LNCaP clone FGC (cell line): Measurements from ENCODE around the gene CDK5RAP2.

Experiments used
- DNase-seq: peaks from one replicate; pipeline ENCODE4 v3.0.0-alpha.2; 2011; ENCODE audit warnings: low read depth
- H3K4me3 ChIP-seq: 2 replicates; pipeline ENCODE4 v1.5.1; 2011; ENCODE audit warnings: mild to moderate bottlenecking, low read depth, low read length, control low read depth
- CTCF ChIP-seq: IDR thresholded peaks from 2 replicates; pipeline ENCODE4 v1.5.1; 2012; ENCODE audit warnings: mild to moderate bottlenecking; ENCODE audit not compliant: control insufficient read depth, insufficient read depth; ENCODE audit errors: extremely low read depth

The CDK5RAP2 gene

DNA sequence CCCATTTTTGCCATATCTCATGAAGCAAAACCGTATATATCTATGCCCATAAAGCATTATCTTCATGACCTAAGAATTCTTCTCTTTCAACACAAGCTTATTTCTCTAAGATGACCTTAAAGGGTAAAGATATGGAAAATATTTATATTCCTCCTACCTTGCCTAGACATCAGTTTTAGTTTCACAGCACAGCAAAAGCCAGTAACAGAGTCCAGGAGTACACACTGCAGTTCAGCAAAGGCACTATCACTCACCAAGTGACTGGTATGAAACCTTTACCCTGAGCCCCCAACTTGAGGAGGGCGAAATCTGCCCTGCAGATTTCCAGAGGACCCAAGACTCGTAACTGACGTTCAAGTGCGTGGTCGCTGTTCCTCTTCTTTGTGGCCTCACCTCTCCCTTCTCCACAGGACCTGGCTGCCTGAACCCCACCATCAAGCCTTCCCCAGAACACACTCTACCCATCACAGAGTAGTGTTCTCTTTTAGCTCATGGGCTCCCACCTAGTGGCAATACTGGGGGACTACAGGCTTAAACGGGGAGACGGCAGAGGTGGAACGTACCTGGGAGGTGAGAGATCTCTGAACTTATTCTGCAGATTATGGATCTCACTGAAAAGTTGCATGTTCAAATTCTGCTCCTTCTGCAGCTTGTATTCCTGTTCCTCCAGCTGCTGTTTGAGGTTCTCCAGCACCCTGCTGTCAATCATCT lies 141.0 kb downstream of the CDK5RAP2 start:
- peak; percentile 36 for TF ChIP-seq CTCF
- DNase-seq, result no peak
- H3K4me3 ChIP-seq, result no peak overlapping the region

GRCh38 chr9:120438111-120438510 lies 141.9 kb downstream of the CDK5RAP2 start:
- no peak for DNase-seq
- no peak overlapping the region for H3K4me3 ChIP-seq
- TF ChIP-seq CTCF, result no peak

- TF ChIP-seq CTCF, result no peak
- no peak overlapping the region for H3K4me3 ChIP-seq
- DNase-seq, result no peak
Measured at GRCh38 chr9:120436983-120437475, 142.9 kb downstream of the CDK5RAP2 start.

DNA sequence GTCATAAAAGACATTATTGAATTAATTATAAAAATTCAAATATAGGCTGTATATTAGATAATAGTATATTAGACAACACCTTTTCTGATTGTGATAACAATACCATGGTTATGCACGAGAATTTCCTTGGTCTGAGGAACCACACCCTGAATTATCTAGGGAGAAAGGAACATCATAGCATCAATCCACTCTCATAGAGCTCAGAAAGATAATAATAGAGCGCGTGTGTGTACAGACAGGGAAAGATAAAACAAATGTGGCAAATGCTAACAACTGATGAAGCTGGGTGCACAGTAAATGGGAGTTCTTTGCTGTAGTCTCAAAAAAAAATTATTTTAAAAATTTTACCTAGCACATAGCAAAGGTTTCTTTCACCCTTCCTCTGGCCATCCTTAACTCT lies 143.5 kb downstream of the CDK5RAP2 start:
- H3K4me3 ChIP-seq, result no peak overlapping the region
- no peak for TF ChIP-seq CTCF
- DNase-seq, result no peak

GRCh38 chr9:120435091-120435490 lies 144.9 kb downstream of the CDK5RAP2 start:
- H3K4me3 ChIP-seq, result no peak overlapping the region
- DNase-seq, result no peak
- TF ChIP-seq CTCF, result no peak

GRCh38 chr9:120434532-120434931 lies 145.4 kb downstream of the CDK5RAP2 start:
- no peak for DNase-seq
- no peak for TF ChIP-seq CTCF

GRCh38 chr9:120433701-120434100 lies 146.3 kb downstream of the CDK5RAP2 start:
- DNase-seq, result no peak
- no peak overlapping the region for H3K4me3 ChIP-seq
- no peak for TF ChIP-seq CTCF

More at GRCh38 chr9:120434532-120434931, 145.4 kb downstream of the CDK5RAP2 start:
- no peak overlapping the region for H3K4me3 ChIP-seq
